Heart left ventricle (tissue), 16 donors: ENCODE data around the gene NFAT5. TPM values are rescaled to one million over a fixed set of nuclear protein-coding genes. Genes with fewer than 3 reads are reported as not detected.

Experiments
- ATAC-seq, 4 donors: fragments of 200-7000 bp; cut with Tn5 transposase; one replicate each; pipeline ENCODE4 v1.9.1; 2020 to 2022; ENCODE audit warnings: moderate library complexity in 4 of 4, mild to moderate bottlenecking in 3 of 4, moderate number of reproducible peaks in 1 of 4
- DNase-seq, 5 donors: peaks; one replicate each; pipeline ENCODE4 v3.0.0-alpha.2; 2020
- H3K27ac ChIP-seq, 12 donors: fragments of 200-600 bp; sonication (generic) in 4 of 12; one replicate each; pipeline versions ENCODE4 v1.5.0 to v1.8.0; 2016 to 2022; ENCODE audit warnings: mild to moderate bottlenecking in 2 of 12
- H3K27me3 ChIP-seq, 9 donors: fragments of 200-600 bp; sonication (generic) in 2 of 9; one replicate each; pipeline versions ENCODE4 v1.5.1 to v1.8.0; 2016 to 2022; ENCODE audit warnings: mild to moderate bottlenecking in 3 of 9
- H3K36me3 ChIP-seq, 9 donors: fragments of 200-600 bp; sonication (generic) in 2 of 9; one replicate each; pipeline versions ENCODE4 v1.5.0 to v1.8.0; 2018 to 2022; ENCODE audit warnings: mild to moderate bottlenecking in 2 of 9
- H3K4me1 ChIP-seq, 12 donors: fragments of 200-600 bp; sonication (generic) in 4 of 12; one replicate each; pipeline versions ENCODE4 v1.5.0 to v1.8.0; 2016 to 2022; ENCODE audit warnings: mild to moderate bottlenecking in 3 of 12
- H3K4me3 ChIP-seq, 12 donors: fragments of 200-600 bp; sonication (generic) in 4 of 12; one replicate each; pipeline versions ENCODE4 v1.5.0 to v1.8.0; 2017 to 2022; ENCODE audit warnings: mild to moderate bottlenecking in 9 of 12, moderate library complexity in 4 of 12
- H3K9me3 ChIP-seq, 12 donors: fragments of 200-600 bp; sonication (generic) in 4 of 12; one replicate each; pipeline versions ENCODE4 v1.5.0 to v1.8.0; 2016 to 2022; ENCODE audit warnings: mild to moderate bottlenecking in 1 of 12
- CTCF ChIP-seq, 12 donors: fragments of 200-600 bp; sonication (generic) in 4 of 12; IDR thresholded peaks; one replicate each; pipeline versions ENCODE4 v1.5.0 to v1.8.0; 2018 to 2022; ENCODE audit warnings: antibody characterized with exemption in 12 of 12, mild to moderate bottlenecking in 5 of 12
- POLR2A ChIP-seq, 2 donors: fragments of 450-650 bp; IDR thresholded peaks; one replicate each; pipeline ENCODE4 v1.6.1; 2017; ENCODE audit warnings: antibody characterized with exemption in 2 of 2, mild to moderate bottlenecking in 2 of 2, moderate library complexity in 2 of 2
- WGBS, 4 donors: extraction: QIAGEN DNeasy Blood & Tissue Kit in 2 of 4; methylation state at CpG; one replicate each; pipeline versions ENCODE4 v1.1.5 to v1.1.7; 2013 to 2018; 5-methylcytosine and 5-hydroxymethylcytosine counted together
- intact Hi-C, 10 donors: fragments of 100-400 bp; cut with DNase I; formaldehyde crosslinking; loops; one replicate each; pipeline versions ENCODE4 v1.11.1 to v1.14.2; 2022
- polyA plus RNA-seq, 2 donors: library from polyadenylated mRNA; stranded (reverse); fragments of 200-250 nt; gene quantifications; one replicate each; pipeline ENCODE4 v1.2.3, GENCODE V29; 2013
- total RNA-seq, 9 donors: library from RNA; depleted of rRNA in 2 of 9; stranded (reverse); fragments of >200 nt in 2 of 9; fragmentation: NEBNext Ultra II Directional in 3 of 9; extraction: Animal tissue kit (Norgen Biotek cat#: 25700) in 3 of 9; gene quantifications; one replicate each; pipeline versions ENCODE4 v1.1.0 to v1.2.4, GENCODE V29; 2016 to 2023
- donor health status: ischemic (EF 13 %, LVEDD 7.1; RV severe dilation, severe dysfunction).
- donor health status: healthy with polysubstance abuse.
- donor health status: DM: no; HTN: yes; CAD: no.
- donor health status: DM: no; HTN: no; CAD: no.
- donor health status: ischemic (EF 25% LVEDD 6.9; RV normal size, moderate dysfunction).
- donor health status: ischemic (EF 25% LVEDD 5.7; RV mildly dilated, moderate dysfunction).
- donor health status: healthy.
- donor health status: DM: yes; HTN: yes; CAD: no.
- donor health status: ischemic (EF 35%, LVEDD 5.7; RV mildly dilated, moderate dysfunction).
- donor health status: nonischemic (EF 11% LVEDD 7.7; RV severe dilation, severe dysfunction).
- donor health status: DM: yes; HTN: yes; CAD: no.
- donor health status: PGD.
- donor health status: ischemic (EF 29% LVEDD 5.4; RV normal size, mild dysfunction).
- donor health status: nonischemic (EF 23%, LVEDD 6.1; RV moderate dilation, normal function).

NFAT5 gene
- total and polyA plus RNA-seq, 11 donors: 4.9 to 30.5 (median 20.6) TPM

- WGBS, 4 donors: 90 to 95% (median 93%) methylated on average over 13 of the region's 13 CpGs
Observed at GRCh38 chr16:69523566-69524305, 42.0 kb upstream of the NFAT5 start.

GRCh38 chr16:69526831-69527655 lies 38.7 kb upstream of the NFAT5 start:
- no peaks in the 10 kb centered on the region for H3K36me3 ChIP-seq
- H3K4me1 ChIP-seq: peaks cover 0 to 18% (median 0%) of the 10 kb centered on the region in 12 donors
- WGBS, 4 donors: 88 to 94% (median 92%) methylated on average over 11 of the region's 11 CpGs
- H3K27ac ChIP-seq: no peak overlapping the region
- H3K9me3 ChIP-seq: no peaks in the 10 kb centered on the region
- DNase-seq (no peak), ATAC-seq (no peak)
- no peaks in the 10 kb centered on the region for H3K27me3 ChIP-seq
- no peak overlapping the region for H3K4me3 ChIP-seq
- intact Hi-C loops: loop anchor here in 1 of 10 donors (10.0 kb wide), 1 partner anchor 1282 kb away; the partner anchor contains the start of gene PLA2G15
- TF ChIP-seq POLR2A (IDR thresholded peaks at IDR 0.05) (no peak), CTCF (IDR thresholded peaks at IDR 0.05) (no peak)

More at GRCh38 chr16:69523566-69524305, 42.0 kb upstream of the NFAT5 start:
- H3K27me3 ChIP-seq: no peaks in the 10 kb centered on the region
- no peaks in the 10 kb centered on the region for H3K9me3 ChIP-seq
- H3K27ac ChIP-seq: no peak overlapping the region
- no peaks in the 10 kb centered on the region for H3K36me3 ChIP-seq
- DNase-seq (no peak), ATAC-seq (no peak)
- intact Hi-C loops: loop anchor here in 1 of 10 donors (10.0 kb wide), 1 partner anchor 1279 kb away; the partner anchor contains the start of gene PLA2G15
- TF ChIP-seq CTCF (IDR thresholded peaks at IDR 0.05): no peak
- no peak for TF ChIP-seq POLR2A (IDR thresholded peaks at IDR 0.05)
- H3K4me3 ChIP-seq: no peak overlapping the region
- H3K4me1 ChIP-seq: no peaks in the 10 kb centered on the region

DNA sequence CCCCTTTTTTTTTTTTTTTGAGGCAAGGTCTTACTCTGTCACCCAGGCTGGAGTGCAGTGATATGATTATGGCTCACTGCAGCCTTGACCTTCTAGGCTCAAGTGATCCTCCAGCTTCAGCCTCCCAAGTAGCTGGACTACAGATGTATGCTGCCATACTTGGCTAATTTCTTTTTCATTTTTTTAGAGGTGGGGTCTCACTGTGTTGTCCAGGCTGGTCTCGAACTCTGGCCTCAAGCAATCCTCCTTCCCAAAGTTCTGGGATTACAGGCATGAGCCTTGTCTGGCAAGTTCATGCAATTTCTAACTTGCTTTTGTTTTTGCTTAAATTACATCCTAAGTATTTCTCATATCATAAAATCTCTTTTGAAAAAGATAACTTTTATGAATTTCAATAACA lies 33.8 kb upstream of the NFAT5 start:
- 98 to 100% (median 99%) methylated on average over 1 of the region's 1 CpG for WGBS, 4 donors
- Histone ChIP-seq H3K36me3 (no peaks in the 10 kb centered on the region), H3K4me1 (peaks cover 0 to 26% (median 0%) of the 10 kb centered on the region in 12 donors), H3K27ac (no peak overlapping the region), H3K27me3 (peaks cover 0 to 4% (median 0%) of the 10 kb centered on the region in 9 donors), H3K9me3 (no peaks in the 10 kb centered on the region), H3K4me3 (no peak overlapping the region)
- intact Hi-C loops: loop anchor here in 2 of 10 donors (2.0 to 10.0 kb wide), 2 partner anchors 47 to 49 kb away; no protein-coding TSS in a partner anchor
- no peak for TF ChIP-seq CTCF (IDR thresholded peaks at IDR 0.05)
- TF ChIP-seq POLR2A (IDR thresholded peaks at IDR 0.05): no peak
- ATAC-seq (no peak), DNase-seq (no peak)
